ENCODE measurements around the gene TEP1.
A peak's percentile ranks its signal among the peaks of the same experiment; 100 is the strongest.
"Not testable (repeated sequence)": the region's sequence is repeated elsewhere in the genome, so short reads cannot be mapped to it uniquely, and the experiment has no call there.

The TEP1 gene

DNA sequence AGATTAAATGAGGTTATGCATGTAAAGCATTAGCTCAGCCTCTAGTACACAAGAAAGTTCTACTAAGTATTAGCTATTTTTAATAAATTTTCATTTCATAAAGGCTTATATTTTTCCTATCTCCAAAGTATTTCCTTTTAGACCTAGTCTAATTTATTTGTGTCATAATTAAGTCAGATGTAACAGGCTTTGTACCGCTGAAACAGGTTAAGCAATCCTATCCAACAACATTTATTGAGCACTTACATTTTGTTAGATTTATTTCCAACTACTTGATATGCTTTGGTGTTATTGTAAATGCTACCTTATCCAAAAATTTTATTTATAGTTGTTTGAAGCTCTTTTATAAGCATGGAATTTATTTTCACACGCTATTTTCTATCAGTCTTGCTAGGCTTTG is 71.7 kb downstream of the TEP1 start:
- DNase-seq (ENCODE audit: low read depth in 2 of 2): no peak

DNA sequence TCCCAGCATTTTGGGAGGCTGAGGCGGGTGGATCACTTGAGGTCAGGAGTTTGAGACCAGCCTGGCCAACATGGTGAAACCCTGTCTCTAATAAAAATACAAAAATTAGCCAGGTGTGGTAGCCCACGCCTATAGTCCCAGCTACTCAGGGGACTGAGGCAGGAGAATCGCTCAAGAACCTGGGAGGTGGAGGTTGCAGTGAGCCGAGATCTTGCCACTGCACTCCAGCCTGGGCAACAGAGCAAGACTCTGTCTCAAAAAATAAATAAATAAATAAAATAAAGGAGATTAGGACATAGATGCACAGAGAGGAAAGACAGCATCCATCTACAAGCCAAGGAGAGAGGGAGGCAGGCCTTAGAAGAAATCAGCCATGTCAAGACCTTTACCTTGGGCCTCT is 72.3 kb downstream of the TEP1 start:
- not testable (repeated sequence) for DNase-seq (ENCODE audit: low read depth in 2 of 2)

DNA sequence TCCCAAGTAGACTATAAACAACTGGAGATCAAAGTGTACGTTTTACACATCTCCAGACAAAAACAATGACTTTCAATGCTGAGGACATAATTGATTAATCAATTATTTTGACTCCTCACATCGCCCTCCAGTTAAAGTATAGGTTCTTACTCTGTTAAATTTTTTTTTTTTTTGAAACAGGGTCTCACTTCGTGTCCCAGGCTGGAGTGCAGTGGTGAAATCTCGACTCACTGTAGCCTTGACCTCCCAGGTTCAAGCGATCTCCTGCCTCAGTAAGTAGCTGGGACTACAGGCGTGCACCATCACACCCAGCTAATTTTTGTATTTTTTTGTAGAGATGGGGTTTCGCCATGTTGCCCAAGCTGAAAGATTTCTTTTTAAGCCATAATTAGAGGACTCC is 79.3 kb downstream of the TEP1 start:
- DNase-seq (ENCODE audit: low read depth in 2 of 2): no peak

DNA sequence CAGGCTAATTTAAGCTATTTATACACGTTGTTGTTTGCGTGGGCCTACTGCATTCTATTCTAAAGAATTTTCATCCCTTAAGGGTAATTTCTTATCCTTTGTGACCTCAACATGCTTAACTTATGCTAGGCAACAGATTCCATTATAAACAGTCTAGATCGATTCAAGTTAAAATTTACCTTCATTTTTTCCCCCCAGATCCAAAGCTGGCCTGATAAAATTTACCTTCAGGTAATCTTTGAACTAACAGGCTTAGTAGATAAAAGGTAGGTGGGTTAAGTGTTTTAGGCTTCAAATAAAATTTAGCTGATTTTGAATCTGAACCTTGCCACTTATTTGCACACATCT is 79.8 kb downstream of the TEP1 start:
- DNase-seq (ENCODE audit: low read depth in 2 of 2): no peak

DNA sequence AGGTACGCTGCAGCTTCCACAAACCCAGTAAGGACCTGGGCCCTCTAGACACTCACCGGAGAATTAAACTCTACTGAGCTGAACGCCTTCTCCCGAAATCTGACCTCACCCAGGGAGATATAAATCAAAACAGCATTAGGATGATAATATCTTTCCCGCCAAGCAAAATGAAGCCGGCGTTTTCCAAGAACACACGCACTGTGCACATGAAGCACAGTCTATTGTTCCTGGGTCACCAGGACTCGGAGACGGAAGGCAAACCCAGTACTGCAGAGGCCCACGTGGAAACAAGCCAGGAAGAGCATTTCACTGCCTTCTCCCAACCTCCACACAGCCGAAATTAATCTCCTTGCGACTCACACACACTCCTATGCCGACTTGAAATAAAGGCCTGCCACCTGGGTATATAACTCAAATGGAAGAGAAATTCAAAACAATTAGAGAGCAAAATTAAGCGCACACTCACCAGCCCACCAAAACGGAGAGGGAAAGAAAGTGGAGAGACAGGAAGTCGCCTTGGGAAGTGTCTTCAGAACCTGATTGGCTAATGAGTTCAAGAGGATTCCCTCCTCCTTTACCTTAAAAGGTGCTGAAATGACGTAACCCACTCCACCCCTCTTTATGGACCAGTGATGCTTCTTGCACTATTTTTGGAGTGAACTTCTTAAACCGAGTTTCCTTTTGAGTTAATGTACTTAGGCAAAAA is 80.4 kb downstream of the TEP1 start, which contains the start of gene CCNB1IP1:
TSS of gene CCNB1IP1 (minus strand) at position 492 of the 706 bp plus-strand sequence. CDS start 16,756 bp downstream, outside the sequence.
- DNase-seq (ENCODE audit: low read depth in 2 of 2): peak; percentile 72 to 74

DNA sequence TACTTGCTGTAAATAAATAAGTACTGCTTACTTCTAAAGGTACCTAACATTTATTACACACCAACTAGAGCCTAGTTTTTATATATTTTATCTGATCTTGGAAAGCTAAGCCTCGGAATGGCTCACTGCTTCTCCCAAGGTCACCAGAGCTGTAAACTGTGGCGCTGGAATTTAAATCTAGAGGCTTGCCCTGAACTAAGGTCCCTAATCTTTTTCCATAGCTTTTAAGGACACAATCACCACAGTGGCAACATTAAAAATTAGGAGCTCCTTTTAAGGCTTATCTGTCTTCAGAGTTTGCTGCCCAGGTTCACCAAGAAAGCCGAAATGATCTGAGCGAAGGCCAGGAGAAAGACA is 80.9 kb downstream of the TEP1 start:
- no peak for DNase-seq (ENCODE audit: low read depth in 2 of 2)

DNA sequence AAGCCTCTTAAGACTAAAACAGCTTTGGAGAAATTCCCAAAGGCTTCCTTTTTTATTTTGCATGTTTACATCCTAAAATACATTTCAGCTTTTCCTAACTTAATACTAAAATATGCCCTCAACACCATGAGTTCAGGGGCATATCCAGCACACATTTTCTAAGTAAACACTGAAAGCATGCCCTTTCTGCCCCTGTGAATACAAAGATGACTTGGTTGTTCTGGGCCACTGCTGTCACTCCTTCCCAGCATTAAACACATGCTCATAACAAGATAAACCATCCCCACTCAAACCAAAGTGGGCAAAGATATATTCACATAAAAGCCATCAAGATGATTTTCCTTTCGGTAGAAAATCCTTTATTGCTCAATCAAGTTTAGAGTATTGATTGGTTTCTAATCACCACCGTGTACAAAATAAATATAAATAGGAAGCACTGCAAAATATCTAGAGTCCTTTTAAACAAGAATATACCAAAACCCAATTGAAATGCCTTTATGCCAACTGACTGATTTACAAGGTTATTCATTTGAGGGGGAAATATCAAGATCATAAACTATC is 82.2 kb downstream of the TEP1 start:
- no peak for DNase-seq (ENCODE audit: low read depth in 2 of 2)

DNA sequence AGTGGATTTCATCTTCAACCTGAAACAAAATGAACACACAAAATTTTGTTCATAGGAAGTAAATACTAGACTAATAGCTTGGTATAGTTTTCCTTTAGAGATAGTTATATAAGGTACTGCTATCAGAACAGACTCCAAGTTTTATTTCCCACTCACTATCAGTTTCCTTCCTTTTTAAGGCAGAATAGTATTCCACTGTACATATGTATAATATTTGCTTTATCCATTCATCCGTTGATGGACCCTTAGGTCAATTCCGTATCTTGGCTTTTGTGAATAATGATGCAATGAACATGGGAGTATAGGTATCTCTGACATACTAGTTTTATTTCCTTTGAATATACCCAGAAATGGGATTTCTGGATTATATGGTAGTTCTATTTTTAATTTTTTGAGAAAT is 83.9 kb downstream of the TEP1 start:
- DNase-seq (ENCODE audit: low read depth in 2 of 2): no peak

DNA sequence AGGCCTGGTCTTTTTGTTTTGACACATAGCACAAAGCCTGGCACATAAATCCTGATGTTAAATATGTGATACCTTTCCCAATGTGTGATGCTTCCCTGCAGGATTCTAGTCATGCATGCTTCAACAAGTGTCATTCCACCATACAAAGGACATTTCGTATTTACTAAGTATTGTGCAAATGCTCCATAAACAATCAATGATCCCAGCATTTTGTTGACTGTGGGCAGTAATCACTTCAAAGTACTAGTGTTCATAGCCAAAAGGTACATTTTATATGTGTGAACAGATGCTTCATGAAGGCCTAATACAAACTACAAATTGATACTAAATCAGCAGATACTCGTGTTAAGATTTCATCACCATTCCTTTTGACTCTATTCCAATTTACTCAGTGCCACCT is 84.6 kb downstream of the TEP1 start:
- no peak for DNase-seq (ENCODE audit: low read depth in 2 of 2)

DNA sequence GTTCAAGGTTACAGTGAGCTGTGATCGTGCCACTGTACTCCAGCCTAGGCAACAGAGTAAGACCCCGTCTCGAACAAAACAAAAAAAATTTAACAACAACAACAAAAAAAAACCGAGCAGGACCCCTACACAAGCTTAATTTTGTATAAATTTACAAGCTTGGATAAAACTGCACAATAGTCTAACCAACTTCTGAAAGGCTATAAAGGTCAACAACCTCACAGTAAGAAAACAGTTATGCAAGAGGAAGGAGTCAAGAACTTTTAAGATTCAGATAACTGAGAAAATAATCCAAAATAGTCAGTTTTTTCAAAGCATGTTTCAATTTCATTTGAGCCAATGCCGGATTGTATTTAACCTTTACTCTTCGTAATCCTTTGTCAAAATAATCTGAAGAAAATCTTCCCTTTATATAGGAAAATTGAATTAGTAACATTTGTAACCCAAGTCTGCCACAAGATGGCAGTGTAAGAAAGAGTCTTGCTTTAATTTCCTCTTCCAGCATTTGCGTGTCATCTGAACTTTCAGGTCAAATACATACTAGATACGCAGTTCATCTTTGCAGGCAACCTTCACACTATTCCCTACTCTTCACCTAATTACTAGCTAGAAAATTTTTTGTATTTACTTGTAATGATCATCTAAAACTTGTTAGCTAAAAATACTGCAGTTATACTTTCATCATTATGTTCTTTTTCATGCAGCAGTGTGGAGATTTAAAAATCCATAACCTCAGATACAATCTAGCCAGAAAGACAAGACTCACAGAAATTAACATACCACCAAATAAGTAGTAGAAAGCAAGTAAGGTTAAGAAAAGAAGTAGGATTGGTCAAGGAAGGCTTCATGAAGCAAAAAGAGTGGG is 86.1 kb downstream of the TEP1 start:
- DNase-seq (ENCODE audit: low read depth in 2 of 2): peak; percentile 39 to 46

DNA sequence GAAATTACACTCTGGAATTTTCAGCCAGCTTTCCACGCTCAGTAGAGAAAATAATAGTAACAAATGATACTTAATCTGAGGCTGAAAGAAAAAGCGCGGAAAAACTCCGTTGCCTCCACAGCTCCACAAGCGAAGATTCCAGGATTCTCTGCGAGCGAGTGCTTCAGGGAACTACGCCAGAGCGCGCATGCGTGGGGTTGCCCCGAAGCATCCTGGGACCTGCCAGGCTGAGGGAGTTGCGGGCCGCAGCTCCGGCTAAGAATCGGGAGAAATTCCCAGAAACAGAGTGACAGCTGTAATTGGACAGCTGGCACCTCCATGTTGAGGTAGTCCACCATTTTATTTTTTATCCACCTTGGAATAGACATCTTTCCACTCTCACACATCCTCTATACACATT is 95.6 kb downstream of the TEP1 start:
- DNase-seq (ENCODE audit: low read depth in 2 of 2): no peak

Measured in fibroblast of skin of left quadriceps (primary cell).